Keratinocyte (primary cell): ENCODE measurements around the gene NR5A1. TPM values are rescaled to one million over a fixed set of nuclear protein-coding genes. Genes with fewer than 3 reads are reported as not detected.

Experiments used
- DNase-seq: peaks from one replicate; pipeline ENCODE4 v3.0.0-alpha.2; 2011; ENCODE audit warnings: low read depth, missing footprints, low spot score
- FAIRE-seq: peaks from 2 replicates; lab custom pipeline; 2011; peaks lifted over from hg19 to GRCh38; lab: Jason Lieb, UNC
- H2AFZ ChIP-seq: 2 replicates; pipeline ENCODE4 v1.6.0; 2012; ENCODE audit warnings: low read length, control low read depth, inconsistent platforms; ENCODE audit not compliant: control insufficient read depth
- H3K27ac ChIP-seq: 2 replicates; pipeline ENCODE4 v1.5.1; 2011; ENCODE audit warnings: low read length; ENCODE audit not compliant: control insufficient read depth, insufficient read depth
- H3K27me3 ChIP-seq: 3 replicates; pipeline ENCODE4 v1.6.0; 2011; ENCODE audit warnings: low read length; ENCODE audit not compliant: control insufficient read depth, insufficient read depth; ENCODE audit errors: extremely low read depth
- H3K36me3 ChIP-seq, 2 experiments: 2 replicates in 1 of 2; 3 replicates in 1 of 2; pipeline ENCODE4 v1.5.1; 2011; ENCODE audit warnings: low read length in 2 of 2, mild to moderate bottlenecking in 1 of 2; ENCODE audit not compliant: control insufficient read depth in 2 of 2, insufficient read depth in 2 of 2; ENCODE audit errors: extremely low read depth in 1 of 2
- H3K4me1 ChIP-seq: 3 replicates; pipeline ENCODE4 v1.5.1; 2011; ENCODE audit warnings: low read length; ENCODE audit not compliant: control insufficient read depth, insufficient read depth; ENCODE audit errors: extremely low read depth
- H3K4me2 ChIP-seq: 3 replicates; pipeline ENCODE4 v1.6.0; 2011; ENCODE audit warnings: low read depth, low read length; ENCODE audit not compliant: control insufficient read depth, insufficient read depth; ENCODE audit errors: extremely low read depth
- H3K4me3 ChIP-seq, 3 experiments: fragments of 200-600 bp in 1 of 3; sonication (generic) in 1 of 3; 2 replicates in 2 of 3; 3 replicates in 1 of 3; pipeline ENCODE4 v1.5.1; 2011 to 2016; ENCODE audit warnings: low read length in 3 of 3, mild to moderate bottlenecking in 3 of 3, control low read depth in 2 of 3, inconsistent platforms in 1 of 3, low read depth in 1 of 3, mixed read lengths in 1 of 3, mixed run types in 1 of 3, moderate library complexity in 1 of 3; ENCODE audit not compliant: control insufficient read depth in 2 of 3, insufficient read depth in 2 of 3; ENCODE audit errors: extremely low read depth in 1 of 3
- H3K79me2 ChIP-seq: 2 replicates; pipeline ENCODE4 v1.6.0; 2012; ENCODE audit warnings: low read length; ENCODE audit not compliant: control insufficient read depth, insufficient read depth
- H3K9ac ChIP-seq: 3 replicates; pipeline ENCODE4 v1.6.0; 2011; ENCODE audit warnings: low read length; ENCODE audit not compliant: control insufficient read depth, insufficient read depth; ENCODE audit errors: extremely low read depth
- H3K9me1 ChIP-seq: 3 replicates; pipeline ENCODE4 v1.6.0; 2011; ENCODE audit warnings: low read length; ENCODE audit not compliant: control insufficient read depth, insufficient read depth; ENCODE audit errors: extremely low read depth
- H3K9me3 ChIP-seq: 2 replicates; pipeline ENCODE4 v1.5.1; 2012; ENCODE audit warnings: low read depth, low read length; ENCODE audit not compliant: control insufficient read depth
- H4K20me1 ChIP-seq: 3 replicates; pipeline ENCODE4 v1.6.0; 2011; ENCODE audit warnings: low read length; ENCODE audit not compliant: control insufficient read depth, insufficient read depth; ENCODE audit errors: extremely low read depth
- CTCF ChIP-seq, 3 experiments: IDR thresholded peaks in 1 of 3; conservative IDR thresholded peaks in 1 of 3; optimal IDR thresholded peaks in 1 of 3; 2 replicates in 2 of 3; 3 replicates in 1 of 3; pipeline versions ENCODE3 to v1.5.1; 2011; ENCODE audit warnings: low read length in 3 of 3, mild to moderate bottlenecking in 3 of 3, moderate library complexity in 2 of 3, control low read depth in 1 of 3, inconsistent platforms in 1 of 3; ENCODE audit not compliant: insufficient read depth in 2 of 3; ENCODE audit errors: extremely low read depth in 1 of 3
- EZH2 ChIP-seq: IDR thresholded peaks from one replicate; pipeline ENCODE4 v1.6.1; 2012; ENCODE audit warnings: inconsistent platforms, mild to moderate bottlenecking, low read length, moderate library complexity
- dilution Hi-C: fragments of 300-500 bp; cut with MboI; formaldehyde crosslinking; loops from one replicate; pipeline ENCODE4 v1.7.0; 2020; ENCODE audit warnings: low sequenced_read_pairs; ENCODE audit not compliant: extremely low pct_ligation_motif_present
- polyA plus RNA-seq, 5 experiments: library from polyadenylated mRNA; depleted of rRNA in 3 of 5; stranded (reverse) in 3 of 5; stranded (forward) in 1 of 5; unstranded in 1 of 5; fragments of >200 nt; gene quantifications; 1 replicate in 1 of 5; 2 replicates in 3 of 5; 3 replicates in 1 of 5; pipeline versions ENCODE4 v1.2.1 to v1.2.3, GENCODE V29; 2011 to 2012; ENCODE audit warnings: missing spikeins in 2 of 5, low read depth in 1 of 5, low replicate concordance in 1 of 5

The NR5A1 gene
- polyA plus RNA-seq, 1 donor (not counting 4 experiments of a cell fraction or from before 2014, with no cell fraction given): not detected

DNA sequence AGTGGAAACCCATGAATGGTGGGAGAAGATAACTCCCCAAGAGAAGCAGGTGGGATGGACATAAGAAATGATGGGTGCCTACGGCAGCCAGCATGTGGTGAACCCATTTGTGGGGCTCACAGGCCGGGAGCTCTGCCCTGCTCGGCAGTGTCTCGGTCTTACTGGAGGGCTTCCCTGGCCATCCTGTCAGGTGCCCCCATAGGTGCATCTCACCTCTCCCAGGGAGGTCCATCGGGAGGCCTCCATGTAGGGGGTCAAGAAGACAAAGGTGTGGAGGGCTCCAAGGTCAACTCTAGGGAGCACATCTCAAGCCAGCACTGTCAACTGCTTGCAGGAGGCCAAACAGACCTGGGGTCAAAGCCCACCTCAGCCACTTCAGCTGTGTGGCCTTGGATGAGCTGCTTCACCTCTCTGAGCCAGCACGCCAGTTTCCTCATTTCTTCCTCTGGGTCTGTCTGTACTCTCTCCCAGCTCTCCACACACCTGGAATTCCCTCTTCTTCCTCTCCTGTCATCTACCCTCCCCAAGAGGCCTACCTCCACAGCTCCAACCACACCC is 67.4 kb downstream of the NR5A1 start:
- no peak overlapping the region for H3K4me3 ChIP-seq
- H4K20me1 ChIP-seq: no peaks in the 10 kb centered on the region
- no peak overlapping the region for H3K9ac ChIP-seq
- no peak overlapping the region for H3K27ac ChIP-seq
- H2AFZ ChIP-seq: no peak overlapping the region
- no peaks in the 10 kb centered on the region for H3K9me1 ChIP-seq
- FAIRE-seq (no peak), DNase-seq (no peak)
- peaks cover 17% of the 10 kb centered on the region for H3K4me1 ChIP-seq
- TF ChIP-seq EZH2: no peak
- TF ChIP-seq CTCF (optimal IDR thresholded peaks at IDR 0.05 in 1 of 3, IDR thresholded peaks at IDR 0.05 in 1 of 3, conservative IDR thresholded peaks at IDR 0.05 in 1 of 3; ENCODE audit: extremely low read depth in 1 of 3, insufficient read depth in 2 of 3, low read length in 3 of 3): no peak
- dilution Hi-C loops: no loop called here
- H3K9me3 ChIP-seq: no peaks in the 10 kb centered on the region
- no peak overlapping the region for H3K4me2 ChIP-seq
- no peaks in the 10 kb centered on the region for H3K79me2 ChIP-seq
- no peaks in the 10 kb centered on the region for H3K27me3 ChIP-seq
- no peaks in the 10 kb centered on the region for H3K36me3 ChIP-seq

DNA sequence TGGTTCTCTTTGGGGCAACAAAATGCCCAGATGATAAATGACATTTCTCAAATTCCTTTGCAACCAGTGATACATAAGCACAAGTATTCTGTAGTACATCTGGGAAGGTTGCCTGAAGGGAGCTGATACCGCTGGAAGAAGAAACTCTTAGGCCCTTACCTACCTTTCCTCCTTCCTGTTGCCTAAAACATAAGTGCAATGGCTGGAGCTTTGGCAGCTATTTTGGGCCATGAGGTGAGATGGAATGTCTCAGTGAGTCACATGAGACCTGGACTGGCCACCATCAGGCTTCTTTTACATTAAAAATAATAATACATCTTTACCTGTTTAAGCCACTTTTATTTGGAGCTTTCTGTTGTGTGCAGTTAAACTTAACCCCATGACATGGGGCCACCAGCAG is 68.1 kb downstream of the NR5A1 start:
- no peaks in the 10 kb centered on the region for H4K20me1 ChIP-seq
- H3K9ac ChIP-seq: no peak overlapping the region
- H3K79me2 ChIP-seq: no peaks in the 10 kb centered on the region
- H3K4me2 ChIP-seq: no peak overlapping the region
- dilution Hi-C loops: no loop called here
- H3K4me1 ChIP-seq: peaks cover 17% of the 10 kb centered on the region
- H3K4me3 ChIP-seq: no peak overlapping the region
- H3K27ac ChIP-seq: no peak overlapping the region
- TF ChIP-seq CTCF (optimal IDR thresholded peaks at IDR 0.05 in 1 of 3, IDR thresholded peaks at IDR 0.05 in 1 of 3, conservative IDR thresholded peaks at IDR 0.05 in 1 of 3; ENCODE audit: extremely low read depth in 1 of 3, insufficient read depth in 2 of 3, low read length in 3 of 3) (no peak), EZH2 (no peak)
- H3K9me3 ChIP-seq: no peaks in the 10 kb centered on the region
- no peak for FAIRE-seq
- DNase-seq: no peak
- no peaks in the 10 kb centered on the region for H3K36me3 ChIP-seq
- no peaks in the 10 kb centered on the region for H3K27me3 ChIP-seq
- H3K9me1 ChIP-seq: no peaks in the 10 kb centered on the region
- no peak overlapping the region for H2AFZ ChIP-seq
